BJ (cell line): ENCODE data around the gene KMT2C. TPM values are rescaled to one million over a fixed set of nuclear protein-coding genes. Genes with fewer than 3 reads are reported as not detected.

ENCODE experiments used
- CTCF ChIA-PET: fragments of 350-600 bp; formaldehyde crosslinking; extraction: SDS; loops from one replicate; lab custom pipeline; 2021; ENCODE audit warnings: antibody characterized with exemption, inconsistent platforms; lab: Yijun Ruan, JAX
- POLR2A ChIA-PET: fragments of 300-600 bp; sonication (Branson Sonifier 250); formaldehyde crosslinking; extraction: SDS; loops from one replicate; lab custom pipeline; 2021; ENCODE audit warnings: antibody characterized with exemption; lab: Charles Lee
- DNase-seq: peaks from one replicate; pipeline ENCODE4 v3.0.0-alpha.2; 2011; ENCODE audit warnings: low read depth
- H3K27me3 ChIP-seq: 2 replicates; pipeline ENCODE4 v1.6.0; 2011; ENCODE audit warnings: low read length; ENCODE audit not compliant: control insufficient read depth, insufficient read depth
- H3K36me3 ChIP-seq: 2 replicates; pipeline ENCODE4 v1.5.1; 2011; ENCODE audit warnings: low read length; ENCODE audit not compliant: control insufficient read depth, insufficient read depth
- H3K4me3 ChIP-seq: 2 replicates; pipeline ENCODE4 v1.5.1; 2011; ENCODE audit warnings: low read depth, mild to moderate bottlenecking, control low read depth, low read length
- CTCF ChIP-seq: IDR thresholded peaks from 2 replicates; pipeline ENCODE4 v1.5.1; 2011; ENCODE audit warnings: low read depth, mild to moderate bottlenecking, control low read depth, inconsistent platforms, low read length, moderate library complexity; ENCODE audit not compliant: insufficient read depth
- polyA plus RNA-seq: library from polyadenylated mRNA; depleted of rRNA; stranded (reverse); fragments of >200 nt; gene quantifications from 2 replicates; pipeline ENCODE4 v1.2.3, GENCODE V29; 2011

Gene KMT2C
- polyA plus RNA-seq, 1 experiment = 6.9 TPM

GRCh38 chr7:152095771-152096170 lies 340.0 kb downstream of the KMT2C start:
- Histone ChIP-seq H3K27me3 (no peaks in the 10 kb centered on the region), H3K36me3 (no peaks in the 10 kb centered on the region), H3K4me3 (no peak overlapping the region)
- no peak for TF ChIP-seq CTCF
- no peak for DNase-seq
- ChIA-PET POLR2A (interaction anchor here (0.5 kb wide), 1 partner anchor 75 kb away, joined by 21 read pairs; no protein-coding TSS in a partner anchor), CTCF (interaction anchor here (1.0 kb wide), 2 partner anchors 9 to 20 kb away, joined by 3 to 4 read pairs; no protein-coding TSS in a partner anchor)

GRCh38 chr7:152093717-152094116 lies 342.1 kb downstream of the KMT2C start:
- no peak for DNase-seq
- no peaks in the 10 kb centered on the region for H3K36me3 ChIP-seq
- POLR2A ChIA-PET = no interaction called here
- H3K27me3 ChIP-seq = no peaks in the 10 kb centered on the region
- CTCF ChIA-PET = no interaction called here
- no peak for TF ChIP-seq CTCF
- H3K4me3 ChIP-seq = no peak overlapping the region

- ChIA-PET POLR2A (no interaction called here), CTCF (interaction anchor here (0.9 kb wide), 1 partner anchor 23 kb away, joined by 3 read pairs; no protein-coding TSS in a partner anchor)
- Histone ChIP-seq H3K27me3 (no peaks in the 10 kb centered on the region), H3K36me3 (no peaks in the 10 kb centered on the region), H3K4me3 (no peak overlapping the region)
- no peak for DNase-seq
- no peak for TF ChIP-seq CTCF
Measured at GRCh38 chr7:152090747-152091146, 345.1 kb downstream of the KMT2C start.

- ChIA-PET CTCF (no interaction called here), POLR2A (no interaction called here)
- no peak for DNase-seq
- Histone ChIP-seq H3K4me3 (no peak overlapping the region), H3K27me3 (no peaks in the 10 kb centered on the region), H3K36me3 (no peaks in the 10 kb centered on the region)
- no peak for TF ChIP-seq CTCF
Measured at GRCh38 chr7:152089183-152089582, 346.6 kb downstream of the KMT2C start.

GRCh38 chr7:152086513-152086912 lies 349.3 kb downstream of the KMT2C start:
- ChIA-PET POLR2A (no interaction called here), CTCF (interaction anchor here (0.9 kb wide), 1 partner anchor 12 kb away, joined by 3 read pairs; no protein-coding TSS in a partner anchor)
- no peak for TF ChIP-seq CTCF
- H3K36me3 ChIP-seq = no peaks in the 10 kb centered on the region
- no peak for DNase-seq
- no peak overlapping the region for H3K4me3 ChIP-seq
- no peaks in the 10 kb centered on the region for H3K27me3 ChIP-seq
